Measurements from ENCODE around the gene CEACAM18. TPM values are rescaled to one million over a fixed set of nuclear protein-coding genes. Genes with fewer than 3 reads are reported as not detected.

CEACAM18 gene
- total and polyA plus RNA-seq, 2 donors (not counting 3 experiments of a cell fraction or from before 2014, with no cell fraction given) = not detected

DNA sequence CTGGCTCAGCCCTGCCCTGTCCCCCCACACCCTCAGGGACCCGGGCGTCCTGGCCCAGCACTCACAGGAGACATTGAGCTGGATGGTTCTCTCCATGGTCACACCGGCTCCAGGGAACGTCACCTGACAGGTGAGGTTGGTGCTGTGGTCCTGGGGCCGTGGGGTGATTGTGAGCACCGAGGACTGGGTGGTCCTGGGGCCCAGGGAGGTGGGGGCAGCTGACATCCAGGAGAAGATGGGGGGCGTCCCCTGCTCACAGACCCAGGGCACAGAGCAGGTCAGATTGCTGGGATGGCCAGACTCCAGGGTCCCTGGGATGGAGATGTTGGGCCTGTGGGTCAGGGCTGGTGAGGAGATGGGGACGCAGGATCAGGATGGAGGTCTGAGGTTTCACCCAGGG lies 52.3 kb downstream of the CEACAM18 start:
- TF ChIP-seq MAX (IDR thresholded peaks at IDR 0.05; ENCODE audit: insufficient read depth, insufficient read length) (no peak), POLR2AphosphoS5 (IDR thresholded peaks at IDR 0.05; ENCODE audit: insufficient read depth, low read depth, low read length) (no peak), MYC (IDR thresholded peaks at IDR 0.05; ENCODE audit: low read depth, low read length) (no peak), GATA2 (IDR thresholded peaks at IDR 0.05; ENCODE audit: insufficient read depth, insufficient read length, low read depth, low read length) (no peak), EZH2 (IDR thresholded peaks at IDR 0.05; ENCODE audit: borderline replicate concordance, low read depth, low read length, severe bottlenecking) (no peak), JUN (IDR thresholded peaks at IDR 0.05; ENCODE audit: borderline replicate concordance, insufficient read depth, insufficient read length, low read depth) (no peak), FOS (IDR thresholded peaks at IDR 0.05; ENCODE audit: borderline replicate concordance, insufficient read depth, low read length) (no peak), POLR2A (IDR thresholded peaks at IDR 0.05; ENCODE audit: low read depth, low read length) (no peak)
- TF ChIP-seq, protein P1, sequence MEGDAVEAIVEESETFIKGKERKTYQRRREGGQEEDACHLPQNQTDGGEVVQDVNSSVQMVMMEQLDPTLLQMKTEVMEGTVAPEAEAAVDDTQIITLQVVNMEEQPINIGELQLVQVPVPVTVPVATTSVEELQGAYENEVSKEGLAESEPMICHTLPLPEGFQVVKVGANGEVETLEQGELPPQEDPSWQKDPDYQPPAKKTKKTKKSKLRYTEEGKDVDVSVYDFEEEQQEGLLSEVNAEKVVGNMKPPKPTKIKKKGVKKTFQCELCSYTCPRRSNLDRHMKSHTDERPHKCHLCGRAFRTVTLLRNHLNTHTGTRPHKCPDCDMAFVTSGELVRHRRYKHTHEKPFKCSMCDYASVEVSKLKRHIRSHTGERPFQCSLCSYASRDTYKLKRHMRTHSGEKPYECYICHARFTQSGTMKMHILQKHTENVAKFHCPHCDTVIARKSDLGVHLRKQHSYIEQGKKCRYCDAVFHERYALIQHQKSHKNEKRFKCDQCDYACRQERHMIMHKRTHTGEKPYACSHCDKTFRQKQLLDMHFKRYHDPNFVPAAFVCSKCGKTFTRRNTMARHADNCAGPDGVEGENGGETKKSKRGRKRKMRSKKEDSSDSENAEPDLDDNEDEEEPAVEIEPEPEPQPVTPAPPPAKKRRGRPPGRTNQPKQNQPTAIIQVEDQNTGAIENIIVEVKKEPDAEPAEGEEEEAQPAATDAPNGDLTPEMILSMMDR (IDR thresholded peaks at IDR 0.05; ENCODE audit: extremely low read depth in 1 of 2, insufficient read depth in 1 of 2, low read depth in 1 of 2, low read length in 2 of 2) = no peak
- CTCF ChIA-PET = no interaction called here
- H3K27ac ChIP-seq (ENCODE audit: insufficient read depth, low read depth, low read length) = no peak overlapping the region
- H3K9me3 ChIP-seq (replicated peaks; ENCODE audit: control insufficient read depth, insufficient read depth, low read length) = no peaks in the 10 kb centered on the region
- POLR2A ChIA-PET = no interaction called here
- no peaks in the 10 kb centered on the region for H3K79me2 ChIP-seq (ENCODE audit: control insufficient read depth, insufficient read depth, low read length)
- H2AFZ ChIP-seq (ENCODE audit: low read depth, low read length) = no peak overlapping the region
- no peak overlapping the region for H3K4me3 ChIP-seq (replicated peaks in 1 of 3; ENCODE audit: insufficient read depth in 1 of 3, low read depth in 1 of 3, low read length in 3 of 3)
- dilution Hi-C loops (cut with MboI; ENCODE audit: extremely low pct_ligation_motif_present, low sequenced_read_pairs) (no loop called here), intact Hi-C loops (cut with micrococcal nuclease) (no loop called here)
- H3K9ac ChIP-seq (replicated peaks; ENCODE audit: extremely low read depth, insufficient read depth, low read length) = no peak overlapping the region
- DNase-seq (ENCODE audit: low read depth, low spot score) = no peak
- BruUV-seq (replicated peaks) = no TSS peak
- no peaks in the 10 kb centered on the region for H3K9me1 ChIP-seq (replicated peaks; ENCODE audit: control insufficient read depth, extremely low read depth, insufficient read depth, low read length)
- no peak overlapping the region for H3K4me2 ChIP-seq (ENCODE audit: insufficient read depth, low read length)
- peaks cover 0 to 18% of the 10 kb centered on the region in 2 experiments for H3K27me3 ChIP-seq (ENCODE audit: control insufficient read depth in 2 of 2, insufficient read depth in 2 of 2, low read length in 2 of 2)
- no peaks in the 10 kb centered on the region for H3K4me1 ChIP-seq (ENCODE audit: control insufficient read depth, extremely low read depth, insufficient read depth, low read length)
- no peaks in the 10 kb centered on the region for H4K20me1 ChIP-seq (replicated peaks; ENCODE audit: control insufficient read depth, extremely low read depth, insufficient read depth, low read length)
- FAIRE-seq = no peak
- H3K36me3 ChIP-seq (ENCODE audit: control insufficient read depth in 2 of 2, extremely low read depth in 1 of 2, insufficient read depth in 2 of 2, low read length in 2 of 2) = no peaks in the 10 kb centered on the region
